HFF-Myc (cell line): ENCODE measurements around the gene LOXL1.

Source experiments
- DNase-seq: peaks from one replicate; pipeline ENCODE4 v3.0.0-alpha.2; 2011; ENCODE audit warnings: low read depth; ENCODE audit errors: extremely low read depth
- H3K4me3 ChIP-seq: replicated peaks from 2 replicates; pipeline ENCODE4 v1.5.1; 2011; ENCODE audit warnings: low read depth, mild to moderate bottlenecking, control low read depth, low read length
- TF ChIP-seq, protein P1 (sequence below): IDR thresholded peaks from 2 replicates; pipeline ENCODE4 v1.5.1; 2012; ENCODE audit warnings: mild to moderate bottlenecking, low read depth, low read length, control low read depth; ENCODE audit errors: missing control alignments

Gene LOXL1

GRCh38 chr15:73900095-73900712 lies 26.1 kb upstream of the LOXL1 start:
- H3K4me3 ChIP-seq, result no peak overlapping the region
- DNase-seq, result no peak
- TF ChIP-seq, protein P1, sequence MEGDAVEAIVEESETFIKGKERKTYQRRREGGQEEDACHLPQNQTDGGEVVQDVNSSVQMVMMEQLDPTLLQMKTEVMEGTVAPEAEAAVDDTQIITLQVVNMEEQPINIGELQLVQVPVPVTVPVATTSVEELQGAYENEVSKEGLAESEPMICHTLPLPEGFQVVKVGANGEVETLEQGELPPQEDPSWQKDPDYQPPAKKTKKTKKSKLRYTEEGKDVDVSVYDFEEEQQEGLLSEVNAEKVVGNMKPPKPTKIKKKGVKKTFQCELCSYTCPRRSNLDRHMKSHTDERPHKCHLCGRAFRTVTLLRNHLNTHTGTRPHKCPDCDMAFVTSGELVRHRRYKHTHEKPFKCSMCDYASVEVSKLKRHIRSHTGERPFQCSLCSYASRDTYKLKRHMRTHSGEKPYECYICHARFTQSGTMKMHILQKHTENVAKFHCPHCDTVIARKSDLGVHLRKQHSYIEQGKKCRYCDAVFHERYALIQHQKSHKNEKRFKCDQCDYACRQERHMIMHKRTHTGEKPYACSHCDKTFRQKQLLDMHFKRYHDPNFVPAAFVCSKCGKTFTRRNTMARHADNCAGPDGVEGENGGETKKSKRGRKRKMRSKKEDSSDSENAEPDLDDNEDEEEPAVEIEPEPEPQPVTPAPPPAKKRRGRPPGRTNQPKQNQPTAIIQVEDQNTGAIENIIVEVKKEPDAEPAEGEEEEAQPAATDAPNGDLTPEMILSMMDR, result no peak

GRCh38 chr15:73901126-73901810 lies 25.0 kb upstream of the LOXL1 start:
- no peak for DNase-seq
- no peak overlapping the region for H3K4me3 ChIP-seq
- TF ChIP-seq, protein P1, result no peak

DNA sequence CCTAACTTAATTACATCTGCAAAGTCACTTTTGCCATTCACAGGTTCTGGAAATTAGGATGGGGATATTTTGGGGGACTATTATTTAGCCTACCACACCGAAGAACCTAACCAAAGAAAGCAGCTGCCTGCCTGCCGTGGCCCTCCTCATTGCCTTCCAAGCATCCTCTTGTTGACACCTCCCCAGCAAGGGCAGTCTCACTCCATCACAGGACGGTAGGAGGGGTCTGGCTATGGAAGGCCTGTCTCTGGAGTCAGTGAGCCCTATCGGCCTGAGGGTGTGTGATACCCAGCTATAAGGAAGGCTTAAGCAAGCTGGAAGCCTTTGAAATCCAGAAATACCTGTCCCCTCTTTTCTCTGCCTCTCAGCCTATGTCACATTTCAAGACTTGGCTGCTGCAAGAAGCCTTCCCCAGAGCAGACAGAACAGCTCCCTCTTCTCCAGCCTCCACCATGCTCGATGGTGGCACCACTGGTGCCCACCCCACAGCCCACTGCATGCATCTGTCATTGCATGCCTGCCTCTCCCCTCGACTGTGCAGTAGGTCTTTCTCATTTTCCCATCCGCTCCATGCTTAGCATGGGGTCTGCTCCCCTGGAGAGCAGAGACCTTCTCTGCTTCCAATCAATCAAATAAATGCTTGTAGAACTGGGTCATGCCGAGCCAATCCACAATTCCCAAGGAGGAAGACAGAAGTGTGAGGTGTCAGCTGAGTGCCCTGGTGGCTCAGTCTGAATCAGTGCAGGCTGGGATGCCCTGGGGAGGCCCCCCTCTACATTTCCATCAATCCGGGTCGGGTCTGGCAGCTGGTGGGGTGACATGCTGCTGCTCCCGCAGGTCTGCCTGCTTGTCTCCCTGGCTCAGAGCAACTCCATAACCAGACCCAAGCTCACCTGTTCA lies 23.9 kb upstream of the LOXL1 start:
- TF ChIP-seq, protein P1, result no peak
- DNase-seq, result no peak
- H3K4me3 ChIP-seq, result no peak overlapping the region

DNA sequence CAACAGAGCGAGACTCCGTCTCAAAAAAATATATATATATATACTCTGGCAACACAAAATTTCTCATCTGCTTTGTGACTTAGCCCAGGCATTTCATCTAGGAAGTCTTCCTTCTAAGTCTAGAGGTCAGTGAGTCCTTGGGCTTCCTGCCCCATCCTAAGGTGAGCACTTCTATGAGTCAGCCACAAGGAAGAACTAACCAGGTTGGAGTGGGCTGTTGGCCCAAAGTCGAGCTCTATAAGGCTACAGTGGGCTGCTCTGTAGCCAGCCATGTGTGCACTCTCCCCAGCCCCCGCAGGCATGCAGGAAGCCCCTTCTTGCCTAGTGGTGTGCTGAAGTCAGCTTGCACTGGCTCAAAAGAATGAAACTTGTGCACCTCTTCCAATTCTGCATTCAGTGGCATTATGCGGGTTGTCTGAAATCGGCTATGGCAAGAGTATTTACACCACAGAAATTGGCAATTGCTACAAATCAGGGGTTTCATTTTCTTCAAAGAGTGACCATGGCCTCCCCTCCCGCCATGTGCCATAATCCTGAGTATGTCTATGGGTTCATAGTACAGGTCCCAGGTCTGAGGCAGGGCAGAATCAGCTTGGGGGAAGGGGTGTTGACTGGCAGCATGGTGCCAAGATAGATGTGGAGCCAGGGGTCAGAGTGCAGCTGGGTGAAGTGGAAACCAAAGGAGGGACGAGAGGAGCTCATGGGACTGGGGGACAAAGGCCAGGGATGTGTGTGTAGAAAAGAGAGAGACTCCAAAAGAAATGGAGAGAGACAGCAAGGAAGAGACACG lies 22.0 kb upstream of the LOXL1 start:
- no peak overlapping the region for H3K4me3 ChIP-seq
- TF ChIP-seq, protein P1, result no peak
- DNase-seq, result no peak

GRCh38 chr15:73905225-73905827 lies 20.9 kb upstream of the LOXL1 start:
- no peak overlapping the region for H3K4me3 ChIP-seq
- TF ChIP-seq, protein P1, result no peak
- no peak for DNase-seq
